ENCODE measurements around the gene WEE1. TPM values are rescaled to one million over a fixed set of nuclear protein-coding genes. Genes with fewer than 3 reads are reported as not detected.

WEE1 gene
- total and polyA plus RNA-seq, 2 experiments from 2014 or later, result 50.7 to 149 TPM

DNA sequence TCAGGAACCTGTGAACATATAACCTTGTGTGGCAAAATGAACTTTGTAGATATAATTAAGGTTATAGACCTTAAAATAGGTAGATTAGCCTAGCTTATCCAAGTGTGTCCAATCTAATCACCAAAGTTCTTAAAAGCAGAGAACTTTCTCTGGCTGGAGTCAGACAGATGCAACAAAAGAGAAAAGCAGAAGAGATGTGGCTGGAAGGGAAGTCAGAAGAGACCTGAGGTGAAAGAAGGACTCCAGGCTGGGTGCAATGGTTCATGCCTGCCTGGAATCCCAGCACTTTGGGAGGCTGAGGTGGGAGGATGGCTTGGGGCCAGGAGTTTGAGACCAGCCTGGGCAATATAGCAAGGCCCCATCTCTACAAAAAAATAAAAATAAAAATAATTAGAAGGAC lies 51.0 kb downstream of the WEE1 start (continued):
- TF ChIP-seq, protein P1, sequence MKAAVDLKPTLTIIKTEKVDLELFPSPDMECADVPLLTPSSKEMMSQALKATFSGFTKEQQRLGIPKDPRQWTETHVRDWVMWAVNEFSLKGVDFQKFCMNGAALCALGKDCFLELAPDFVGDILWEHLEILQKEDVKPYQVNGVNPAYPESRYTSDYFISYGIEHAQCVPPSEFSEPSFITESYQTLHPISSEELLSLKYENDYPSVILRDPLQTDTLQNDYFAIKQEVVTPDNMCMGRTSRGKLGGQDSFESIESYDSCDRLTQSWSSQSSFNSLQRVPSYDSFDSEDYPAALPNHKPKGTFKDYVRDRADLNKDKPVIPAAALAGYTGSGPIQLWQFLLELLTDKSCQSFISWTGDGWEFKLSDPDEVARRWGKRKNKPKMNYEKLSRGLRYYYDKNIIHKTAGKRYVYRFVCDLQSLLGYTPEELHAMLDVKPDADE (IDR thresholded peaks at IDR 0.05), result no peak
- no peak for TF ChIP-seq JUNB (IDR thresholded peaks at IDR 0.05; ENCODE audit: unreplicated experiment)
- TF ChIP-seq, protein P2, sequence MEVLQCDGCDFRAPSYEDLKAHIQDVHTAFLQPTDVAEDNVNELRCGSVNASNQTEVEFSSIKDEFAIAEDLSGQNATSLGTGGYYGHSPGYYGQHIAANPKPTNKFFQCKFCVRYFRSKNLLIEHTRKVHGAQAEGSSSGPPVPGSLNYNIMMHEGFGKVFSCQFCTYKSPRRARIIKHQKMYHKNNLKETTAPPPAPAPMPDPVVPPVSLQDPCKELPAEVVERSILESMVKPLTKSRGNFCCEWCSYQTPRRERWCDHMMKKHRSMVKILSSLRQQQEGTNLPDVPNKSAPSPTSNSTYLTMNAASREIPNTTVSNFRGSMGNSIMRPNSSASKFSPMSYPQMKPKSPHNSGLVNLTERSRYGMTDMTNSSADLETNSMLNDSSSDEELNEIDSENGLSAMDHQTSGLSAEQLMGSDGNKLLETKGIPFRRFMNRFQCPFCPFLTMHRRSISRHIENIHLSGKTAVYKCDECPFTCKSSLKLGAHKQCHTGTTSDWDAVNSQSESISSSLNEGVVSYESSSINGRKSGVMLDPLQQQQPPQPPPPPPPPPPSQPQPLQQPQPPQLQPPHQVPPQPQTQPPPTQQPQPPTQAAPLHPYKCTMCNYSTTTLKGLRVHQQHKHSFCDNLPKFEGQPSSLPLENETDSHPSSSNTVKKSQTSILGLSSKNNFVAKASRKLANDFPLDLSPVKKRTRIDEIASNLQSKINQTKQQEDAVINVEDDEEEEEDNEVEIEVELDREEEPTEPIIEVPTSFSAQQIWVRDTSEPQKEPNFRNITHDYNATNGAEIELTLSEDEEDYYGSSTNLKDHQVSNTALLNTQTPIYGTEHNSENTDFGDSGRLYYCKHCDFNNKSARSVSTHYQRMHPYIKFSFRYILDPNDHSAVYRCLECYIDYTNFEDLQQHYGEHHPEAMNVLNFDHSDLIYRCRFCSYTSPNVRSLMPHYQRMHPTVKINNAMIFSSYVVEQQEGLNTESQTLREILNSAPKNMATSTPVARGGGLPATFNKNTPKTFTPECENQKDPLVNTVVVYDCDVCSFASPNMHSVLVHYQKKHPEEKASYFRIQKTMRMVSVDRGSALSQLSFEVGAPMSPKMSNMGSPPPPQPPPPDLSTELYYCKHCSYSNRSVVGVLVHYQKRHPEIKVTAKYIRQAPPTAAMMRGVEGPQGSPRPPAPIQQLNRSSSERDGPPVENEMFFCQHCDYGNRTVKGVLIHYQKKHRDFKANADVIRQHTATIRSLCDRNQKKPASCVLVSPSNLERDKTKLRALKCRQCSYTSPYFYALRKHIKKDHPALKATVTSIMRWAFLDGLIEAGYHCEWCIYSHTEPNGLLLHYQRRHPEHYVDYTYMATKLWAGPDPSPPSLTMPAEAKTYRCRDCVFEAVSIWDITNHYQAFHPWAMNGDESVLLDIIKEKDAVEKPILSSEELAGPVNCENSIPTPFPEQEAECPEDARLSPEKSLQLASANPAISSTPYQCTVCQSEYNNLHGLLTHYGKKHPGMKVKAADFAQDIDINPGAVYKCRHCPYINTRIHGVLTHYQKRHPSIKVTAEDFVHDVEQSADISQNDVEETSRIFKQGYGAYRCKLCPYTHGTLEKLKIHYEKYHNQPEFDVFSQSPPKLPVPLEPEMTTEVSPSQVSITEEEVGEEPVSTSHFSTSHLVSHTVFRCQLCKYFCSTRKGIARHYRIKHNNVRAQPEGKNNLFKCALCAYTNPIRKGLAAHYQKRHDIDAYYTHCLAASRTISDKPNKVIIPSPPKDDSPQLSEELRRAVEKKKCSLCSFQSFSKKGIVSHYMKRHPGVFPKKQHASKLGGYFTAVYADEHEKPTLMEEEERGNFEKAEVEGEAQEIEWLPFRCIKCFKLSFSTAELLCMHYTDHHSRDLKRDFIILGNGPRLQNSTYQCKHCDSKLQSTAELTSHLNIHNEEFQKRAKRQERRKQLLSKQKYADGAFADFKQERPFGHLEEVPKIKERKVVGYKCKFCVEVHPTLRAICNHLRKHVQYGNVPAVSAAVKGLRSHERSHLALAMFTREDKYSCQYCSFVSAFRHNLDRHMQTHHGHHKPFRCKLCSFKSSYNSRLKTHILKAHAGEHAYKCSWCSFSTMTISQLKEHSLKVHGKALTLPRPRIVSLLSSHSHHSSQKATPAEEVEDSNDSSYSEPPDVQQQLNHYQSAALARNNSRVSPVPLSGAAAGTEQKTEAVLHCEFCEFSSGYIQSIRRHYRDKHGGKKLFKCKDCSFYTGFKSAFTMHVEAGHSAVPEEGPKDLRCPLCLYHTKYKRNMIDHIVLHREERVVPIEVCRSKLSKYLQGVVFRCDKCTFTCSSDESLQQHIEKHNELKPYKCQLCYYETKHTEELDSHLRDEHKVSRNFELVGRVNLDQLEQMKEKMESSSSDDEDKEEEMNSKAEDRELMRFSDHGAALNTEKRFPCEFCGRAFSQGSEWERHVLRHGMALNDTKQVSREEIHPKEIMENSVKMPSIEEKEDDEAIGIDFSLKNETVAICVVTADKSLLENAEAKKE (CRISPR knock-in tag; IDR thresholded peaks at IDR 0.05), result no peak
- TF ChIP-seq ZNF331 (CRISPR knock-in tag; IDR thresholded peaks at IDR 0.05; ENCODE audit: low read depth), result no peak

DNA sequence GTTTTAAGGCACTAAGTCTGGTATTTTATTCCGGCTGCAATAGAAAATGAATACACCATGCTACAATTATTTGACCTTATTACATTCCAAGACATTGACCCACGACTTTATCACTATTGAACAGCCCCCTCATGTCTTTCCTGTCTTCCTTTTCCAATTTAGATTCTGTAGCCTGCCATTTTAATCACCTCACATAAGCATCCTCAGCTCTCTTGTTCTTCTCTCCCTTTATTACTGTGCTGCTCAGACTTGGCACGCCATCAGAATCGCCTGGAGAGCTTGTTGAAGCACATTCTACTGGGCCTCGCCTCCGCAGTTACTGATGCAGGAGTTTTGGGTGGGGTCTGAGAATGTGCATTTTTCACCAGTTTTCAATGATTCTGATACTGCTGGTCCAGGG lies 51.7 kb downstream of the WEE1 start:
- Histone ChIP-seq H2AFZ (peak overlapping the region; percentile 30; the same call in 1 of the 2 replicates), H3K36me3 (ENCODE audit: insufficient read depth) (no peaks in the 10 kb centered on the region), H3K27ac (ENCODE audit: low read depth) (no peak overlapping the region), H3K27me3 (ENCODE audit: insufficient read depth) (no peaks in the 10 kb centered on the region), H3K4me1 (ENCODE audit: insufficient read depth) (peaks cover 20% of the 10 kb centered on the region), H4K20me1 (replicated peaks; ENCODE audit: insufficient read depth) (no peaks in the 10 kb centered on the region), H3F3A (replicated peaks; ENCODE audit: low read depth) (no peaks in the 10 kb centered on the region; the same call in 1 of the 2 replicates), H3K4me3 (no peak overlapping the region), H3K4me2 (no peak overlapping the region), H3K9me2 (ENCODE audit: insufficient read depth) (no peaks in the 10 kb centered on the region), H3K79me2 (replicated peaks; ENCODE audit: insufficient read depth) (no peaks in the 10 kb centered on the region)
- peaks cover 45% of the 10 kb centered on the region for H3K4me1 Mint-ChIP-seq
- H3K9me3 Mint-ChIP-seq, result peaks cover 10% of the 10 kb centered on the region
- H3K4me3 Mint-ChIP-seq, result no peak overlapping the region
- no peak for ATAC-seq
- no peak overlapping the region for H3K27ac Mint-ChIP-seq
- DNase-seq (ENCODE audit: low spot score), result no peak
- H3K27me3 Mint-ChIP-seq (ENCODE audit: insufficient read depth, low read depth, poor library complexity), result peaks cover 16% of the 10 kb centered on the region
- H3K36me3 Mint-ChIP-seq (ENCODE audit: low read depth), result peaks cover 17% of the 10 kb centered on the region
- TF ChIP-seq JUNB (IDR thresholded peaks at IDR 0.05; ENCODE audit: unreplicated experiment) (no peak), CREB1 (CRISPR knock-in tag; IDR thresholded peaks at IDR 0.05; ENCODE audit: low read depth) (no peak), ZNF331 (CRISPR knock-in tag; IDR thresholded peaks at IDR 0.05; ENCODE audit: low read depth) (no peak), POLR2AphosphoS5 (IDR thresholded peaks at IDR 0.05; ENCODE audit: low read depth) (no peak), ZNF114 (CRISPR knock-in tag; IDR thresholded peaks at IDR 0.05) (no peak), EZH2phosphoT487 (IDR thresholded peaks at IDR 0.05; ENCODE audit: unreplicated experiment) (no peak), EZH2 (IDR thresholded peaks at IDR 0.05; ENCODE audit: low read depth, unreplicated experiment) (no peak), STAT1 (IDR thresholded peaks at IDR 0.05; ENCODE audit: unreplicated experiment) (no peak)
- TF ChIP-seq, protein P3, sequence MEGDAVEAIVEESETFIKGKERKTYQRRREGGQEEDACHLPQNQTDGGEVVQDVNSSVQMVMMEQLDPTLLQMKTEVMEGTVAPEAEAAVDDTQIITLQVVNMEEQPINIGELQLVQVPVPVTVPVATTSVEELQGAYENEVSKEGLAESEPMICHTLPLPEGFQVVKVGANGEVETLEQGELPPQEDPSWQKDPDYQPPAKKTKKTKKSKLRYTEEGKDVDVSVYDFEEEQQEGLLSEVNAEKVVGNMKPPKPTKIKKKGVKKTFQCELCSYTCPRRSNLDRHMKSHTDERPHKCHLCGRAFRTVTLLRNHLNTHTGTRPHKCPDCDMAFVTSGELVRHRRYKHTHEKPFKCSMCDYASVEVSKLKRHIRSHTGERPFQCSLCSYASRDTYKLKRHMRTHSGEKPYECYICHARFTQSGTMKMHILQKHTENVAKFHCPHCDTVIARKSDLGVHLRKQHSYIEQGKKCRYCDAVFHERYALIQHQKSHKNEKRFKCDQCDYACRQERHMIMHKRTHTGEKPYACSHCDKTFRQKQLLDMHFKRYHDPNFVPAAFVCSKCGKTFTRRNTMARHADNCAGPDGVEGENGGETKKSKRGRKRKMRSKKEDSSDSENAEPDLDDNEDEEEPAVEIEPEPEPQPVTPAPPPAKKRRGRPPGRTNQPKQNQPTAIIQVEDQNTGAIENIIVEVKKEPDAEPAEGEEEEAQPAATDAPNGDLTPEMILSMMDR (conservative IDR thresholded peaks at IDR 0.05; ENCODE audit: low read depth in 2 of 2), result no peak
- TF ChIP-seq, protein P1 (IDR thresholded peaks at IDR 0.05), result no peak
